Neuronal stem cell (in vitro differentiated cells): Measurements from ENCODE around the gene GNG10.

Experiments
- DNase-seq: peaks from one replicate; pipeline ENCODE4 v3.0.0-alpha.2; 2013; ENCODE audit warnings: low spot score
- H2AFZ ChIP-seq: one replicate; pipeline ENCODE4 v1.6.1; 2013; ENCODE audit warnings: mild to moderate bottlenecking, low read length, inconsistent platforms
- H2AK5ac ChIP-seq: 2 replicates; pipeline ENCODE4 v1.6.1; 2013; ENCODE audit warnings: low read depth, mild to moderate bottlenecking, inconsistent platforms, low read length, moderate library complexity, mixed read lengths
- H2BK120ac ChIP-seq: 2 replicates; pipeline ENCODE4 v1.6.1; 2013; ENCODE audit warnings: low read depth, mild to moderate bottlenecking, inconsistent platforms, low read length, moderate library complexity, mixed read lengths
- H2BK12ac ChIP-seq: one replicate; pipeline ENCODE4 v1.6.1; 2013; ENCODE audit warnings: low read length, inconsistent platforms
- H2BK15ac ChIP-seq: 2 replicates; pipeline ENCODE4 v1.6.1; 2013; ENCODE audit warnings: mild to moderate bottlenecking, low read length, inconsistent platforms, mixed read lengths
- H2BK5ac ChIP-seq: one replicate; pipeline ENCODE4 v1.6.1; 2013; ENCODE audit warnings: inconsistent platforms, mild to moderate bottlenecking, low read length, moderate library complexity
- H3K14ac ChIP-seq: one replicate; pipeline ENCODE4 v1.6.1; 2013; ENCODE audit warnings: low read length, inconsistent platforms
- H3K18ac ChIP-seq: 2 replicates; pipeline ENCODE4 v1.6.1; 2013; ENCODE audit warnings: low read length, inconsistent platforms
- H3K23ac ChIP-seq: 2 replicates; pipeline ENCODE4 v1.6.1; 2013; ENCODE audit warnings: low read depth, mild to moderate bottlenecking, mixed read lengths, low read length, inconsistent platforms; ENCODE audit not compliant: poor library complexity
- H3K27ac ChIP-seq: replicated peaks from 3 replicates; pipeline ENCODE4 v1.5.1; 2013; ENCODE audit warnings: low read length, inconsistent platforms
- H3K27me3 ChIP-seq, 3 experiments: 2 replicates each; pipeline ENCODE4 v1.6.1; 2013; ENCODE audit warnings: low read length in 3 of 3, mild to moderate bottlenecking in 2 of 3, inconsistent platforms in 1 of 3, low read depth in 1 of 3, mixed read lengths in 1 of 3, moderate library complexity in 1 of 3; ENCODE audit not compliant: control insufficient read depth in 3 of 3, insufficient read depth in 3 of 3
- H3K36me3 ChIP-seq, 2 donors: replicated peaks in 1 of 2; 2 replicates each; pipeline ENCODE4 v1.6.1; 2013; ENCODE audit warnings: low read length in 2 of 2; ENCODE audit not compliant: control insufficient read depth in 2 of 2, insufficient read depth in 2 of 2
- H3K4ac ChIP-seq: 2 replicates; pipeline ENCODE4 v1.6.1; 2013; ENCODE audit warnings: inconsistent platforms, mild to moderate bottlenecking, low read length, moderate library complexity
- H3K4me1 ChIP-seq, 2 donors: 1 replicate in 1 of 2; 2 replicates in 1 of 2; pipeline ENCODE4 v1.6.1; 2013; ENCODE audit warnings: low read length in 2 of 2, low read depth in 1 of 2; ENCODE audit not compliant: control insufficient read depth in 2 of 2, insufficient read depth in 1 of 2
- H3K4me2 ChIP-seq: one replicate; pipeline ENCODE4 v1.6.1; 2013; ENCODE audit warnings: mild to moderate bottlenecking, low read length, inconsistent platforms; ENCODE audit not compliant: insufficient read depth, poor library complexity, severe bottlenecking
- H3K4me3 ChIP-seq, 2 donors: 2 replicates each; pipeline ENCODE4 v1.5.1; 2013; ENCODE audit warnings: low read length in 2 of 2, mild to moderate bottlenecking in 2 of 2, inconsistent platforms in 1 of 2, moderate library complexity in 1 of 2
- H3K79me1 ChIP-seq: one replicate; pipeline ENCODE4 v1.6.1; 2013; ENCODE audit warnings: low read depth, mild to moderate bottlenecking, inconsistent platforms, low read length, moderate library complexity
- H3K9ac ChIP-seq: one replicate; pipeline ENCODE4 v1.6.1; 2013; ENCODE audit warnings: mild to moderate bottlenecking, low read depth, low read length, inconsistent platforms; ENCODE audit not compliant: poor library complexity
- H3K9me3 ChIP-seq, 2 donors: replicated peaks in 1 of 2; 2 replicates each; pipeline versions ENCODE3 to v1.6.1; 2013; ENCODE audit warnings: low read length in 2 of 2, mild to moderate bottlenecking in 2 of 2, inconsistent platforms in 1 of 2, low read depth in 1 of 2, mixed read lengths in 1 of 2, moderate library complexity in 1 of 2; ENCODE audit not compliant: control insufficient read depth in 2 of 2, insufficient read depth in 1 of 2
- H4K8ac ChIP-seq: one replicate; pipeline ENCODE4 v1.6.1; 2013; ENCODE audit warnings: low read depth, mild to moderate bottlenecking, inconsistent platforms, low read length, moderate library complexity
- H4K91ac ChIP-seq: one replicate; pipeline ENCODE4 v1.6.1; 2013; ENCODE audit warnings: low read length, low read depth, mild to moderate bottlenecking, inconsistent platforms; ENCODE audit not compliant: poor library complexity
- WGBS, 2 donors: extraction: QIAGEN DNeasy Blood & Tissue Kit; methylation state at CpG; one replicate each; pipeline ENCODE4 v1.1.7; 2013; ENCODE audit warnings: missing lambda C conversion rate in 2 of 2, mixed read lengths in 1 of 2; ENCODE audit not compliant: insufficient read length in 2 of 2, insufficient replicate concordance in 1 of 2; ENCODE audit errors: extremely low coverage in 2 of 2; 5-methylcytosine and 5-hydroxymethylcytosine counted together

GNG10 gene

GRCh38 chr9:111621895-111622480 lies 39.4 kb upstream of the GNG10 start:
- H3K79me1 ChIP-seq = no peaks in the 10 kb centered on the region
- no peak overlapping the region for H3K18ac ChIP-seq
- no peak overlapping the region for H2AFZ ChIP-seq
- H3K9ac ChIP-seq = no peak overlapping the region
- H3K36me3 ChIP-seq = no peaks in the 10 kb centered on the region
- H3K27ac ChIP-seq = no peak overlapping the region
- no peaks in the 10 kb centered on the region for H3K9me3 ChIP-seq
- H2BK15ac ChIP-seq = no peak overlapping the region
- H3K14ac ChIP-seq = no peak overlapping the region
- no peak for DNase-seq
- H2BK5ac ChIP-seq = no peak overlapping the region
- H3K27me3 ChIP-seq = no peaks in the 10 kb centered on the region
- H3K4me1 ChIP-seq = no peaks in the 10 kb centered on the region
- H3K4me3 ChIP-seq = no peak overlapping the region
- no peak overlapping the region for H4K91ac ChIP-seq
- H3K23ac ChIP-seq = no peak overlapping the region
- H3K4ac ChIP-seq = no peak overlapping the region
- H2BK12ac ChIP-seq = no peak overlapping the region
- H2AK5ac ChIP-seq = no peak overlapping the region
- no peak overlapping the region for H4K8ac ChIP-seq
- no CpG with 5 or more reads among the region's 2 CpGs for WGBS, 2 donors
- no peak overlapping the region for H3K4me2 ChIP-seq
- H2BK120ac ChIP-seq = no peak overlapping the region

- Histone ChIP-seq H2BK15ac (no peak overlapping the region), H3K18ac (no peak overlapping the region), H3K79me1 (no peaks in the 10 kb centered on the region), H4K91ac (no peak overlapping the region), H2BK5ac (no peak overlapping the region), H4K8ac (no peak overlapping the region), H3K36me3 (no peaks in the 10 kb centered on the region), H3K4me1 (no peaks in the 10 kb centered on the region), H3K4me3 (no peak overlapping the region), H3K14ac (no peak overlapping the region), H3K4ac (no peak overlapping the region), H3K9me3 (no peaks in the 10 kb centered on the region), H3K4me2 (no peak overlapping the region), H3K23ac (no peak overlapping the region), H3K27ac (no peak overlapping the region), H2AFZ (no peak overlapping the region), H2BK120ac (no peak overlapping the region), H2AK5ac (no peak overlapping the region), H2BK12ac (no peak overlapping the region), H3K9ac (no peak overlapping the region), H3K27me3 (no peaks in the 10 kb centered on the region)
- WGBS, 2 donors = no CpG with 5 or more reads among the region's 3 CpGs
- no peak for DNase-seq
Measured at GRCh38 chr9:111622626-111623025, 38.8 kb upstream of the GNG10 start.

- Histone ChIP-seq H2BK120ac (no peak overlapping the region), H3K27me3 (no peaks in the 10 kb centered on the region), H2BK12ac (no peak overlapping the region), H3K18ac (no peak overlapping the region), H3K23ac (no peak overlapping the region), H2AFZ (no peak overlapping the region), H3K27ac (no peak overlapping the region), H3K36me3 (no peaks in the 10 kb centered on the region), H2BK15ac (no peak overlapping the region), H3K4ac (no peak overlapping the region), H3K4me3 (no peak overlapping the region), H4K8ac (no peak overlapping the region), H2AK5ac (no peak overlapping the region), H3K4me1 (peaks cover 0 to 2% of the 10 kb centered on the region in 2 donors), H3K79me1 (peaks cover 2% of the 10 kb centered on the region), H3K9me3 (no peaks in the 10 kb centered on the region), H3K9ac (no peak overlapping the region), H2BK5ac (no peak overlapping the region), H3K14ac (no peak overlapping the region), H4K91ac (no peak overlapping the region), H3K4me2 (no peak overlapping the region)
- WGBS, 2 donors = no CpG with 5 or more reads among the region's 7 CpGs
- DNase-seq = no peak
Measured at GRCh38 chr9:111627260-111627963, 34.0 kb upstream of the GNG10 start.

GRCh38 chr9:111628411-111628810 lies 33.0 kb upstream of the GNG10 start:
- no peak overlapping the region for H2AFZ ChIP-seq
- H4K91ac ChIP-seq = no peak overlapping the region
- H3K79me1 ChIP-seq = peaks cover 2% of the 10 kb centered on the region
- no peak overlapping the region for H2BK120ac ChIP-seq
- no peak overlapping the region for H3K4me2 ChIP-seq
- no peak overlapping the region for H2BK5ac ChIP-seq
- H3K4me1 ChIP-seq = peaks cover 0 to 5% of the 10 kb centered on the region in 2 donors
- no peaks in the 10 kb centered on the region for H3K27me3 ChIP-seq
- H3K14ac ChIP-seq = no peak overlapping the region
- H3K23ac ChIP-seq = no peak overlapping the region
- no peak overlapping the region for H3K27ac ChIP-seq
- H2BK12ac ChIP-seq = no peak overlapping the region
- H3K4ac ChIP-seq = no peak overlapping the region
- no peak overlapping the region for H4K8ac ChIP-seq
- H2AK5ac ChIP-seq = no peak overlapping the region
- no peak overlapping the region for H3K18ac ChIP-seq
- H3K9me3 ChIP-seq = no peaks in the 10 kb centered on the region
- no peak for DNase-seq
- peaks cover 0 to 6% of the 10 kb centered on the region in 2 donors for H3K36me3 ChIP-seq
- H2BK15ac ChIP-seq = no peak overlapping the region
- H3K9ac ChIP-seq = no peak overlapping the region
- no peak overlapping the region for H3K4me3 ChIP-seq
- no CpG with 5 or more reads among the region's 7 CpGs for WGBS, 2 donors
